ENCODE measurements around the gene BMPR1B. TPM values are rescaled to one million over a fixed set of nuclear protein-coding genes. Genes with fewer than 3 reads are reported as not detected.

The BMPR1B gene
- total RNA-seq, 2 experiments from 2014 or later: not detected

DNA sequence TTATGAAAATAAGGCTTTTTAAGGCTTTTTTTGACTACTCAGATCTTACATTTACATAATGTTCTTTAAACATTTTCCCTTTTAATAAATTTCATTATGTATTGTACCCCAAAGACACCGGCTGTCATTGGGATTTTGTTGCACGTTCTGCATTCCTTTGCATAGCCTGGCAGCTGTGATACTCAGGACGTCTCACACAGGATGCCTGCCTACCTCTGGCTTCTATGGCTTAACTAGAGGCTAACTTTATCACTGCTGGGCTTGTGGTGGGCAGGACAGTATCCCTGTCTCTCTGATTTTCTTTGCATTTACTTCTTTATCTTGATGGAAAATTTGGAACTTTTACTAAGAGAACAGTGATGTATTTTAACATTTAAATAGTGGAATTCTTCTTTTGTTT is 147.8 kb downstream of the BMPR1B start:
- TF ChIP-seq, protein P1, sequence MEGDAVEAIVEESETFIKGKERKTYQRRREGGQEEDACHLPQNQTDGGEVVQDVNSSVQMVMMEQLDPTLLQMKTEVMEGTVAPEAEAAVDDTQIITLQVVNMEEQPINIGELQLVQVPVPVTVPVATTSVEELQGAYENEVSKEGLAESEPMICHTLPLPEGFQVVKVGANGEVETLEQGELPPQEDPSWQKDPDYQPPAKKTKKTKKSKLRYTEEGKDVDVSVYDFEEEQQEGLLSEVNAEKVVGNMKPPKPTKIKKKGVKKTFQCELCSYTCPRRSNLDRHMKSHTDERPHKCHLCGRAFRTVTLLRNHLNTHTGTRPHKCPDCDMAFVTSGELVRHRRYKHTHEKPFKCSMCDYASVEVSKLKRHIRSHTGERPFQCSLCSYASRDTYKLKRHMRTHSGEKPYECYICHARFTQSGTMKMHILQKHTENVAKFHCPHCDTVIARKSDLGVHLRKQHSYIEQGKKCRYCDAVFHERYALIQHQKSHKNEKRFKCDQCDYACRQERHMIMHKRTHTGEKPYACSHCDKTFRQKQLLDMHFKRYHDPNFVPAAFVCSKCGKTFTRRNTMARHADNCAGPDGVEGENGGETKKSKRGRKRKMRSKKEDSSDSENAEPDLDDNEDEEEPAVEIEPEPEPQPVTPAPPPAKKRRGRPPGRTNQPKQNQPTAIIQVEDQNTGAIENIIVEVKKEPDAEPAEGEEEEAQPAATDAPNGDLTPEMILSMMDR (IDR thresholded peaks at IDR 0.05): no peak
- H3K27ac ChIP-seq (ENCODE audit: low read depth in 1 of 2, low read length in 2 of 2): no peak overlapping the region
- no peak overlapping the region for H3K4me3 Mint-ChIP-seq
- no peak for ATAC-seq (ENCODE audit: poor library complexity)
- H3K9me3 Mint-ChIP-seq: no peaks in the 10 kb centered on the region
- H3K36me3 Mint-ChIP-seq (ENCODE audit: low read depth): no peaks in the 10 kb centered on the region
- no peaks in the 10 kb centered on the region for H3K36me3 ChIP-seq (ENCODE audit: insufficient read depth, low read length)
- DNase-seq: no peak
- H3K9me3 ChIP-seq (ENCODE audit: control insufficient read depth in 1 of 2, insufficient read depth in 1 of 2, low read length in 2 of 2): no peaks in the 10 kb centered on the region
- H3K27ac Mint-ChIP-seq: no peak overlapping the region
- intact Hi-C loops (cut with DNase I, micrococcal nuclease): no loop called here
- POLR2A ChIA-PET: no interaction called here
- CTCF ChIA-PET: interaction anchor here (1.1 kb wide), 1 partner anchor 9 kb away, joined by 4 read pairs; no protein-coding TSS in a partner anchor
- H3K4me1 Mint-ChIP-seq (ENCODE audit: low read depth): no peaks in the 10 kb centered on the region
- H3K4me1 ChIP-seq (ENCODE audit: insufficient read depth, low read length): no peaks in the 10 kb centered on the region
- H3K27me3 Mint-ChIP-seq: no peaks in the 10 kb centered on the region
- H3K4me3 ChIP-seq (ENCODE audit: low read length): no peak overlapping the region
- no peaks in the 10 kb centered on the region for H3K27me3 ChIP-seq (ENCODE audit: control insufficient read depth in 1 of 2, insufficient read depth in 2 of 2, low read length in 2 of 2)

- DNase-seq: no peak
- Histone ChIP-seq H3K27ac (ENCODE audit: low read depth in 1 of 2, low read length in 2 of 2) (no peak overlapping the region), H3K4me1 (ENCODE audit: insufficient read depth, low read length) (peaks cover 5% of the 10 kb centered on the region), H3K4me3 (ENCODE audit: low read length) (no peak overlapping the region), H3K36me3 (ENCODE audit: insufficient read depth, low read length) (no peaks in the 10 kb centered on the region), H3K27me3 (ENCODE audit: control insufficient read depth in 1 of 2, insufficient read depth in 2 of 2, low read length in 2 of 2) (no peaks in the 10 kb centered on the region), H3K9me3 (ENCODE audit: control insufficient read depth in 1 of 2, insufficient read depth in 1 of 2, low read length in 2 of 2) (no peaks in the 10 kb centered on the region)
- no peaks in the 10 kb centered on the region for H3K27me3 Mint-ChIP-seq
- POLR2A ChIA-PET: no interaction called here
- intact Hi-C loops (cut with DNase I, micrococcal nuclease): no loop called here
- H3K36me3 Mint-ChIP-seq (ENCODE audit: low read depth): no peaks in the 10 kb centered on the region
- H3K4me3 Mint-ChIP-seq: no peak overlapping the region
- peaks cover 21% of the 10 kb centered on the region for H3K4me1 Mint-ChIP-seq (ENCODE audit: low read depth)
- CTCF ChIA-PET: no interaction called here
- TF ChIP-seq, protein P1 (IDR thresholded peaks at IDR 0.05): no peak
- no peak for ATAC-seq (ENCODE audit: poor library complexity)
- no peaks in the 10 kb centered on the region for H3K9me3 Mint-ChIP-seq
- no peak overlapping the region for H3K27ac Mint-ChIP-seq
These were observed 151.9 kb downstream of the BMPR1B start for GRCh38 chr4:94909645-94910044.

- TF ChIP-seq, protein P1 (IDR thresholded peaks at IDR 0.05): no peak
- POLR2A ChIA-PET: no interaction called here
- H3K27me3 ChIP-seq (ENCODE audit: control insufficient read depth in 1 of 2, insufficient read depth in 2 of 2, low read length in 2 of 2): no peaks in the 10 kb centered on the region
- H3K4me1 ChIP-seq (ENCODE audit: insufficient read depth, low read length): peaks cover 5% of the 10 kb centered on the region
- no peaks in the 10 kb centered on the region for H3K9me3 ChIP-seq (ENCODE audit: control insufficient read depth in 1 of 2, insufficient read depth in 1 of 2, low read length in 2 of 2)
- no peak overlapping the region for H3K27ac ChIP-seq (ENCODE audit: low read depth in 1 of 2, low read length in 2 of 2)
- no peak overlapping the region for H3K27ac Mint-ChIP-seq
- ATAC-seq (ENCODE audit: poor library complexity): no peak
- no peaks in the 10 kb centered on the region for H3K36me3 Mint-ChIP-seq (ENCODE audit: low read depth)
- H3K9me3 Mint-ChIP-seq: peaks cover 3% of the 10 kb centered on the region
- no peak for DNase-seq
- intact Hi-C loops (cut with DNase I, micrococcal nuclease): no loop called here
- no peak overlapping the region for H3K4me3 Mint-ChIP-seq
- CTCF ChIA-PET: no interaction called here
- no peaks in the 10 kb centered on the region for H3K36me3 ChIP-seq (ENCODE audit: insufficient read depth, low read length)
- no peak overlapping the region for H3K4me3 ChIP-seq (ENCODE audit: low read length)
- H3K4me1 Mint-ChIP-seq (ENCODE audit: low read depth): peaks cover 21% of the 10 kb centered on the region
- no peaks in the 10 kb centered on the region for H3K27me3 Mint-ChIP-seq
These were observed 153.4 kb downstream of the BMPR1B start for GRCh38 chr4:94911106-94911505.
